SK-MEL-5 (cell line): ENCODE measurements around the gene DNAJC5G. TPM values are rescaled to one million over a fixed set of nuclear protein-coding genes. Genes with fewer than 3 reads are reported as not detected.
A peak's percentile ranks its signal among the peaks of the same experiment; 100 is the strongest.
"Not testable (repeated sequence)": the region's sequence is repeated elsewhere in the genome, so short reads cannot be mapped to it uniquely, and the experiment has no call there.

ENCODE experiments used
- DNase-seq: peaks from one replicate; pipeline ENCODE4 v3.0.0-alpha.2; 2016; ENCODE audit warnings: low read depth, low spot score
- in situ Hi-C: cut with HindIII; loops from 2 replicates; pipeline ENCODE4 v1.10.0; 2016; ENCODE audit warnings: low sequenced_read_pairs, high pct_unique_total_duplicates, low pct_unique_long_range_greater_than_20kb
- total RNA-seq: library from RNA; depleted of rRNA; stranded (reverse); fragments of >200 nt; shearing (Covaris generic); gene quantifications from 2 replicates; pipeline ENCODE4 v1.2.3, GENCODE V29; 2014; rRNA removed

The DNAJC5G gene
- total RNA-seq, 1 experiment from 2014 or later: not detected

DNA sequence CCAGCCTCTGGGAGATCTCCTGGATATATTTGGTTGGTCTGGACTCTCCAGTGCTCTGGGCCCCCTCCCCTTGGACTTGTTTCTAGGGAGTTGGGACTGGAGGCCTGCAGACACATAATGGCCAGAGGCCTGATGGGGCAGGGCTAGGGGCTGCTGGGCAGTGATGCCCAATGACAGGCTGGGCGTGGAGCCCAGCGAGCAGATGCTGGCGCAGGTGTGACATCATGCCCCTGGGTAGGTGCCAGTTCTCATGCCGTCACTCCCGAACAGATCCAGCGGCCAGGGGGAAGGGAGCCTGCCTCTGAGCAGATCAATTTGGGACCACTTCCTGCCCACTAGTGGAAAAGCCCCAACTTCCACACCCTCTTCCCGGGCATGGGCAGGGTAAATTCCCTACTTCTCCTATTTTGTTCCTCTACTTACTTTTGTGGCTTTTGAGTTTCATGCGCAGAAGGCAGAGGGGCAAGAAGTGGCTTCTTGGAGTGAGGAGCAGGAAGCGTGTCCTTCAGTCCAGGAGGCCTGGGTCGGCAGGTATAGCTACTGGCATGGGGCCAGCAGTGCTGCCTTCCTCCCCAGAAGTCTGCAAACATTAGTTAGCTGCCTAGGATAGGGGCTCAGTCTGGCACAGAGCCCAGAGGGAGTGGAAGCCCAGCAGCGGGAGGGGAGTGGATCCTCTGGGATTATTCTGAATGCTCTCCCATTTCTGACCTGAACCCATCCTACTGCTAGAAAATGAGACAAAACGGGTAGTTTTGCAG, 41.6 kb downstream of the DNAJC5G start:
- no peak for DNase-seq
- in situ Hi-C loops: no loop called here

GRCh38 chr2:27319839-27320238, 44.6 kb downstream of the DNAJC5G start:
- DNase-seq, in situ Hi-C loops: not testable (repeated sequence)

DNA sequence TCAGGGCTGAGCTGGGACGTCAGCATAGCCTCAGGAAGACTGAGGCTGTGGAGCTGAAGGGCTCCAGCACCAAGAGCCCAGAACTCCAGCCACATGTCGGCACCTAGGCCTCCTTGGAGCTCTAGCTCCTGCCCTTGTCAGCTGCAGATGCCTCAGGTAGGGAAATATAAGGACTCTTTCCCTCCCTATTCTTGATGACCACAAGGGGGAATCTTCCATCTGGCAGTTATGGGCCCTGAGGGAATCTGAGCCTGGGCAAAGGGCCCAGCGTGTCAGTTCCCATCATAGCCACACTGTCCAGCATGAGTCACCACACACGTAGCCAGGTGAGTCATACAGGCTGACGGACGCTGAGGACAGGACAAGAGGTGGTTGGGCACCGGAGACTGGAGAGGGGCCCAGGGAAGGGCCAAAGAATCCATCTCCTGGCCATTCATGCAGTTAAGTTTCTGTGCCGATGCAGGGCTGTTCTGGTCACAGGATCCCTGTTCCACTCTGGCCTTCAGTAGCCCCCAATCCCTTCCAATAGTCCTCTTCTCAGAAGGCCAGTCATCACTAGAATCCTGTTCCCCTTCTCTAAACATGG, 45.8 kb downstream of the DNAJC5G start:
- peak; percentile 95 for DNase-seq
- in situ Hi-C loops: no loop called here

- in situ Hi-C loops: no loop called here
- peak; percentile 28 for DNase-seq
These were observed 47.1 kb downstream of the DNAJC5G start for GRCh38 chr2:27322301-27322765.

DNA sequence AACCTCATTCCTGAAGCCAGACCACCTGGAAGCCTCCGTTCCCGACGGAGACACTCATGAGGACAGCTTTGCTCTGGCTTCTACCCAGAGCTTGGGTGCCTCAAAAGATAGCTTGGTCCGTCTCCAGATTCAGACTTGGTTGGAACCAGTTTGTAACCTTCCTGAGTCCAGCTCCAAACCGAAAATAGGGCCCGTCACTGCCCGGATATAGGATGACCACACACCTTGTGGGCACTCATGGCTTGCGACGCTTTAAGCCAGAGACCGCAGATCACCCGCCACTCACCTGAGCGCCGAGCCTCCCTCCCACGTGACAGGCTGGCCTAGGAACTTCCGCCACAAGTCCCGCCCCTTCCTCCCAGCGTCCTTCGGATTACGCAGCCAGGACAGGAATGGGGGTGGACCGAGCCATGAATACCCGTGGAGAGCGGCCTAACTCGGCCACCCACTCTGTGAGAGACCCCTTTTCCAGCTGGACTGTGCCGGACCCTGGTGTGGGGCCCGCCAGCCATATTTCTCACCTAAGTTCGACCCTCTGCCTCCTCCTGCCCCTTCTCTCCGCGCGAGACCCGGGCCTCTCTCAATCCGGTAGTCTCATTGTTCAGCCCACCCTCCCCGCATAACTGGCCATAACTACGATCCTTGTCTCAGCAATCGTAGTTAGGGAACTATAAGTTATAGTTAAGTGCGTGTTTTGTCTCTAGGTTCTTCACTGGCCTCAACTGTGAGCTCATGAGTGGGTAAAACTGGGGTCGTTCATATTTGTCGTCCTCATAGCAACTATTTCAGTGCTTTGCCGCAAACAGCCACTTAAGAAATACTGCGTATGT, 47.7 kb downstream of the DNAJC5G start, which contains the start of gene MPV17:
Gene MPV17 (minus strand): TSS at position 332 of the 830 bp plus-strand sequence. CDS start 580 bp downstream, outside the sequence.
- in situ Hi-C loops: no loop called here
- DNase-seq: peak; percentile 97

GRCh38 chr2:27323596-27324285, 48.5 kb downstream of the DNAJC5G start:
- peak; percentile 21 for DNase-seq
- in situ Hi-C loops: no loop called here

- in situ Hi-C loops: no loop called here
- no peak for DNase-seq
These were observed 49.5 kb downstream of the DNAJC5G start for GRCh38 chr2:27324720-27325119.

Other genes with a start within 250 kb of the DNAJC5G start
- 76.8 and 88.5 TPM in 2 replicates for gene TMEM214, start 242.5 kb upstream of the DNAJC5G start, total RNA-seq
- 30.7 and 32.1 TPM in 2 replicates for gene AGBL5, start 223.8 kb upstream of the DNAJC5G start, total RNA-seq
- 408 and 444 TPM in 2 replicates for gene OST4, start 203.8 kb upstream of the DNAJC5G start, total RNA-seq
- gene EMILIN1, start 196.8 kb upstream of the DNAJC5G start, total RNA-seq: 0.11 and 0.71 TPM in 2 replicates
- gene KHK, start 188.7 kb upstream of the DNAJC5G start, total RNA-seq: 3.0 and 3.2 TPM in 2 replicates
- 20.4 and 22.3 TPM in 2 replicates for gene CGREF1, start 156.3 kb upstream of the DNAJC5G start, total RNA-seq
- 1.1 and 1.5 TPM in 2 replicates for gene ABHD1, start 151.6 kb upstream of the DNAJC5G start, total RNA-seq
- 95.3 and 98.1 TPM in 2 replicates for gene PREB, start 140.8 kb upstream of the DNAJC5G start, total RNA-seq
- not detected in 2 replicates for gene PRR30, start 136.0 kb upstream of the DNAJC5G start, total RNA-seq
- gene TCF23, start 126.4 kb upstream of the DNAJC5G start, total RNA-seq: not detected in 2 replicates
- gene ATRAID, start 63.4 kb upstream of the DNAJC5G start, total RNA-seq: 372 and 405 TPM in 2 replicates
- 87.1 and 89.2 TPM in 2 replicates for gene SLC5A6, start 63.2 kb upstream of the DNAJC5G start, total RNA-seq
- gene CAD, start 58.1 kb upstream of the DNAJC5G start, total RNA-seq: 37.0 and 38.3 TPM in 2 replicates
- gene SLC30A3, start 12.4 kb upstream of the DNAJC5G start, total RNA-seq: 0.24 and 1.2 TPM in 2 replicates
- not detected in 2 replicates for gene TRIM54, start 7.0 kb downstream of the DNAJC5G start, total RNA-seq
- 2.3 and 6.0 TPM in 2 replicates for gene UCN, start 33.0 kb downstream of the DNAJC5G start, total RNA-seq
- 268 and 286 TPM in 2 replicates for gene MPV17, start 47.7 kb downstream of the DNAJC5G start, total RNA-seq
- gene GTF3C2, start 81.3 kb downstream of the DNAJC5G start, total RNA-seq: 99.9 and 100.0 TPM in 2 replicates
- gene EIF2B4, start 94.9 kb downstream of the DNAJC5G start, total RNA-seq: 32.8 and 36.9 TPM in 2 replicates
- 229 and 234 TPM in 2 replicates for gene SNX17, start 95.2 kb downstream of the DNAJC5G start, total RNA-seq
- 9.3 and 10.1 TPM in 2 replicates for gene ZNF513, start 105.3 kb downstream of the DNAJC5G start, total RNA-seq
- gene PPM1G, start 134.2 kb downstream of the DNAJC5G start, total RNA-seq: 111 and 116 TPM in 2 replicates
- gene NRBP1, start 153.2 kb downstream of the DNAJC5G start, total RNA-seq: 66.0 and 66.8 TPM in 2 replicates
- gene KRTCAP3, start 166.9 kb downstream of the DNAJC5G start, total RNA-seq: not detected in 2 replicates
- gene IFT172, start 214.3 kb downstream of the DNAJC5G start, total RNA-seq: 17.1 and 23.4 TPM in 2 replicates
- gene FNDC4, start 219.8 kb downstream of the DNAJC5G start, total RNA-seq: 1.2 and 1.5 TPM in 2 replicates
- not detected in 2 replicates for gene GCKR, start 221.4 kb downstream of the DNAJC5G start, total RNA-seq